Myocyte (in vitro differentiated cells): ENCODE data around the gene FAM222A. TPM values are rescaled to one million over a fixed set of nuclear protein-coding genes. Genes with fewer than 3 reads are reported as not detected.

Experiments used
- DNase-seq: peaks from one replicate; pipeline ENCODE4 v3.0.0-alpha.2; 2012; ENCODE audit warnings: low read depth
- total RNA-seq: library from RNA; depleted of rRNA; stranded (reverse); fragments of >200 nt; gene quantifications from 2 replicates; pipeline ENCODE4 v1.2.3, GENCODE V29; 2014

The FAM222A gene
- total RNA-seq, 1 donor from 2014 or later, result 5.7 TPM

GRCh38 chr12:109795023-109795422 lies 81.4 kb downstream of the FAM222A start:
- DNase-seq, result no peak

- DNase-seq, result no peak
Measured at GRCh38 chr12:109796057-109796456, 82.4 kb downstream of the FAM222A start.

- peak; percentile 33 for DNase-seq
Measured at GRCh38 chr12:109797905-109798669, 84.5 kb downstream of the FAM222A start.

- no peak for DNase-seq
Measured at GRCh38 chr12:109798691-109799090, 85.1 kb downstream of the FAM222A start.

GRCh38 chr12:109800536-109800935 lies 86.9 kb downstream of the FAM222A start:
- DNase-seq, result no peak

- no peak for DNase-seq
Measured at GRCh38 chr12:109802828-109803227, 89.2 kb downstream of the FAM222A start.

- no peak for DNase-seq
Measured at GRCh38 chr12:109803678-109804077, 90.1 kb downstream of the FAM222A start.

GRCh38 chr12:109804820-109805761 lies 91.5 kb downstream of the FAM222A start:
- DNase-seq, result peak; percentile 52

GRCh38 chr12:109807954-109808643 lies 94.5 kb downstream of the FAM222A start:
- DNase-seq, result no peak

- no peak for DNase-seq
Measured at GRCh38 chr12:109808876-109809646, 95.4 kb downstream of the FAM222A start.

- DNase-seq, result no peak
Measured at GRCh38 chr12:109810954-109811623, 97.5 kb downstream of the FAM222A start.

GRCh38 chr12:109811624-109811995 lies 98.0 kb downstream of the FAM222A start:
- no peak for DNase-seq

GRCh38 chr12:109813810-109814416 lies 100.3 kb downstream of the FAM222A start:
- no peak for DNase-seq

GRCh38 chr12:109814600-109815150 lies 101.0 kb downstream of the FAM222A start:
- DNase-seq, result no peak

- DNase-seq, result no peak
Measured at GRCh38 chr12:109815225-109815624, 101.6 kb downstream of the FAM222A start.

- no peak for DNase-seq
Measured at GRCh38 chr12:109815757-109816617, 102.4 kb downstream of the FAM222A start.

GRCh38 chr12:109816870-109817269 lies 103.2 kb downstream of the FAM222A start:
- DNase-seq, result no peak

GRCh38 chr12:109817627-109818231 lies 104.1 kb downstream of the FAM222A start:
- DNase-seq, result no peak
